NCI-H2029 (cell line): ENCODE measurements around the gene MSANTD7.

Source experiments
- DNase-seq: peaks from one replicate; lab custom pipeline; 2025; lab: John Stamatoyannopoulos, UW

Gene MSANTD7

GRCh38 chr10:14884082-14884481 lies 46.0 kb downstream of the MSANTD7 start:
- DNase-seq, result no peak
